Sigmoid colon (tissue), 7 donors: ENCODE data around the gene IL36G. TPM values are rescaled to one million over a fixed set of nuclear protein-coding genes. Genes with fewer than 3 reads are reported as not detected.

ENCODE experiments used
- DNase-seq: peaks from one replicate; pipeline ENCODE4 v3.0.0-alpha.2; 2019
- H3K27ac ChIP-seq, 4 donors: fragments of 200-600 bp; sonication (generic); one replicate each; pipeline ENCODE4 v1.5.1; 2016 to 2019; ENCODE audit warnings: mild to moderate bottlenecking in 1 of 4
- H3K27me3 ChIP-seq, 3 donors: fragments of 200-600 bp; sonication (generic); one replicate each; pipeline ENCODE4 v1.5.1; 2019; ENCODE audit warnings: mild to moderate bottlenecking in 1 of 3
- H3K36me3 ChIP-seq, 4 donors: fragments of 200-600 bp; sonication (generic); one replicate each; pipeline ENCODE4 v1.5.1; 2016 to 2019
- H3K4me1 ChIP-seq, 4 donors: fragments of 200-600 bp; sonication (generic); one replicate each; pipeline ENCODE4 v1.5.1; 2017 to 2019
- H3K4me3 ChIP-seq, 4 donors: fragments of 200-600 bp; sonication (generic); one replicate each; pipeline ENCODE4 v1.5.1; 2017 to 2019; ENCODE audit warnings: mild to moderate bottlenecking in 2 of 4, moderate library complexity in 1 of 4
- H3K9me3 ChIP-seq, 4 donors: fragments of 200-600 bp in 3 of 4; sonication (generic) in 3 of 4; one replicate each; pipeline versions ENCODE4 v1.5.1 to v1.6.1; 2013 to 2019
- EP300 ChIP-seq, 4 donors: sonication (generic); formaldehyde crosslinking; IDR thresholded peaks; one replicate each; pipeline ENCODE4 v1.6.1; 2017; ENCODE audit warnings: antibody characterized with exemption in 4 of 4
- POLR2A ChIP-seq, 2 donors: fragments of 450-650 bp; IDR thresholded peaks; one replicate each; pipeline ENCODE4 v1.6.1; 2016; ENCODE audit warnings: antibody characterized with exemption in 2 of 2, mild to moderate bottlenecking in 2 of 2, moderate library complexity in 2 of 2
- POLR2AphosphoS5 ChIP-seq, 4 donors: sonication (generic); formaldehyde crosslinking; IDR thresholded peaks; one replicate each; pipeline ENCODE4 v1.6.1; 2017; ENCODE audit warnings: antibody characterized with exemption in 4 of 4
- WGBS, 2 donors: extraction: QIAGEN DNeasy Blood & Tissue Kit; methylation state at CpG; one replicate each; pipeline ENCODE4 v1.1.7; 2013; 5-methylcytosine and 5-hydroxymethylcytosine counted together
- intact Hi-C: fragments of 100-400 bp; cut with DNase I; formaldehyde crosslinking; loops from one replicate; pipeline ENCODE4 v1.15.1; 2023
- polyA plus RNA-seq, 3 donors: library from polyadenylated mRNA; stranded (reverse); fragments of 200-250 nt; gene quantifications; one replicate each; pipeline ENCODE4 v1.2.3, GENCODE V29; 2013
- total RNA-seq, 4 donors: library from RNA; depleted of rRNA; stranded (reverse); fragments of >200 nt; gene quantifications; one replicate each; pipeline ENCODE4 v1.1.0, GENCODE V29; 2016
- TF ChIP-seq, protein P1 (sequence below), 4 experiments: fragments of 450-650 bp in 3 of 4; fragments of 200-600 bp in 1 of 4; IDR thresholded peaks; one replicate each; pipeline ENCODE4 v1.5.1; 2016 to 2019; ENCODE audit warnings: antibody characterized with exemption in 4 of 4, mild to moderate bottlenecking in 3 of 4, moderate library complexity in 2 of 4
- donor health status: healthy with polysubstance abuse.
- donor health status: Bipolar disorder and iron deficiency.
- donor health status: healthy.

The IL36G gene
- total and polyA plus RNA-seq, 7 donors = 0.17 TPM; not detected in 6

DNA sequence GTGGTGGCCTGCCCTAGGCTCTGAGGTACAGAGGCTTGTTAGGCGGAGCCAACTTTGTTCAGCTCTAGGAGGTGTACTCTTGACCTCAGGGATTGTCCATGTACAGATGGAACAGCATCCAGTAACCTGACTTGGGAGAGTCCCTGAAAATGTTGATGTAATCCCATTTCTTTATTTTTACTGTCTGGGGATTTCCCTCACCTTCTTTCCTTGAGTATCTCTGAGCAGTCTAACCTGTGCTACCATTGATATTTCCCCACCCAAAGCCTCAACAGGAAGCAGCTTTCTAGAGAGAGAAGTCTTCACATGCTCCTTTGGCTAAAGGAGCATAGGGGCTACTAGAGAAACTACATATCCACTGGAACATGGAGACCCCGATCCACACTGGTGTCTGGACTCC is 37.8 kb downstream of the IL36G start:
- H3K9me3 ChIP-seq = no peaks in the 10 kb centered on the region
- 90 to 91% methylated on average over 2 of the region's 2 CpGs for WGBS, 2 donors
- H3K27me3 ChIP-seq = no peaks in the 10 kb centered on the region
- intact Hi-C loops = no loop called here
- H3K4me1 ChIP-seq = no peaks in the 10 kb centered on the region
- TF ChIP-seq, protein P1, sequence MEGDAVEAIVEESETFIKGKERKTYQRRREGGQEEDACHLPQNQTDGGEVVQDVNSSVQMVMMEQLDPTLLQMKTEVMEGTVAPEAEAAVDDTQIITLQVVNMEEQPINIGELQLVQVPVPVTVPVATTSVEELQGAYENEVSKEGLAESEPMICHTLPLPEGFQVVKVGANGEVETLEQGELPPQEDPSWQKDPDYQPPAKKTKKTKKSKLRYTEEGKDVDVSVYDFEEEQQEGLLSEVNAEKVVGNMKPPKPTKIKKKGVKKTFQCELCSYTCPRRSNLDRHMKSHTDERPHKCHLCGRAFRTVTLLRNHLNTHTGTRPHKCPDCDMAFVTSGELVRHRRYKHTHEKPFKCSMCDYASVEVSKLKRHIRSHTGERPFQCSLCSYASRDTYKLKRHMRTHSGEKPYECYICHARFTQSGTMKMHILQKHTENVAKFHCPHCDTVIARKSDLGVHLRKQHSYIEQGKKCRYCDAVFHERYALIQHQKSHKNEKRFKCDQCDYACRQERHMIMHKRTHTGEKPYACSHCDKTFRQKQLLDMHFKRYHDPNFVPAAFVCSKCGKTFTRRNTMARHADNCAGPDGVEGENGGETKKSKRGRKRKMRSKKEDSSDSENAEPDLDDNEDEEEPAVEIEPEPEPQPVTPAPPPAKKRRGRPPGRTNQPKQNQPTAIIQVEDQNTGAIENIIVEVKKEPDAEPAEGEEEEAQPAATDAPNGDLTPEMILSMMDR (IDR thresholded peaks at IDR 0.05) = no peak
- no peak for TF ChIP-seq POLR2A (IDR thresholded peaks at IDR 0.05)
- TF ChIP-seq POLR2AphosphoS5 (IDR thresholded peaks at IDR 0.05) = no peak
- TF ChIP-seq EP300 (IDR thresholded peaks at IDR 0.05) = no peak
- DNase-seq = no peak
- H3K4me3 ChIP-seq = no peak overlapping the region
- no peaks in the 10 kb centered on the region for H3K36me3 ChIP-seq
- no peak overlapping the region for H3K27ac ChIP-seq

DNA sequence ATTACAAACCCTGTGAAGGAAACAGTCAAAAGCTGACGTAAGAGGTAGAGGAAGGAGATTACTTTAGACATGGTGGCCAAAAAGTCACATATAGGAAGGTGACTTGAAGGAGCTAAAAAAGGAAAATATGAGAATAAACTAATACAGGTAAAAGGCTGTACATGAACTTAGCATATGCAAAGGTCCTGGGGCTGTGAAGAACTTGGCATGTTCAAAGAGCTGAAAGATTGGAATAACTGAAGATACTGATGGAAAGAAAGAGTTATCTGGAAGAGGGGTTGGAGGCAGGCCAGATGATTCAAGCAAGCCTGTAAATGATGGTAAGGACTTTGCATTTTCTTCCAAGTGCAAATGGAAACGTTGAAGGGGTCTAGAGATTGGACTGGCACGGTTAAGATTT is 40.7 kb downstream of the IL36G start:
- intact Hi-C loops = no loop called here
- 81 to 86% methylated on average over 3 of the region's 3 CpGs for WGBS, 2 donors
- no peaks in the 10 kb centered on the region for H3K27me3 ChIP-seq
- TF ChIP-seq EP300 (IDR thresholded peaks at IDR 0.05) (no peak), POLR2AphosphoS5 (IDR thresholded peaks at IDR 0.05) (no peak), POLR2A (IDR thresholded peaks at IDR 0.05) (no peak)
- TF ChIP-seq, protein P1 (IDR thresholded peaks at IDR 0.05) = no peak
- H3K9me3 ChIP-seq = no peaks in the 10 kb centered on the region
- DNase-seq = no peak
- no peaks in the 10 kb centered on the region for H3K4me1 ChIP-seq
- no peak overlapping the region for H3K27ac ChIP-seq
- H3K4me3 ChIP-seq = no peak overlapping the region
- H3K36me3 ChIP-seq = no peaks in the 10 kb centered on the region

DNA sequence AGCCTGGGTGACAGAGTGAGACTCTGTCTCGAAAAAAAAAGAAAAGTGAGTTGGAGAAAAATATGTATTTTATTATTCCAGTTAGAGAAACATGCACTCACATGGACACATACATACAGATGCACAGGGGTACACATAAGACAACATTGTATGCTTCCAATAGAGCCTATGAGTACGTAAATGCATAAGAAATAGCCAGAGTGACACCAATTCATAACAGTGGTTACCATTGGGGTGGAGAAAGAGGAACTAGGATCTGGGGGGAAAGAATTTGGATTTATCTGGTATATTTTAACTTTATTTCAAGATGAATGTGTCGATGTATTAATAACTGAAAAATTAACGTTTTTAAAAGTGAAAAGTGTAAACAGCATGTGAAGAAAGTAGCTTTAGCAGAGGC is 43.5 kb downstream of the IL36G start:
- Histone ChIP-seq H3K27me3 (no peaks in the 10 kb centered on the region), H3K4me1 (no peaks in the 10 kb centered on the region), H3K27ac (no peak overlapping the region), H3K9me3 (no peaks in the 10 kb centered on the region), H3K4me3 (no peak overlapping the region), H3K36me3 (no peaks in the 10 kb centered on the region)
- TF ChIP-seq POLR2AphosphoS5 (IDR thresholded peaks at IDR 0.05) = no peak
- TF ChIP-seq, protein P1 (IDR thresholded peaks at IDR 0.05) = no peak
- TF ChIP-seq POLR2A (IDR thresholded peaks at IDR 0.05) = no peak
- no peak for TF ChIP-seq EP300 (IDR thresholded peaks at IDR 0.05)
- no peak for DNase-seq
- WGBS, 2 donors = 67 to 75% methylated on average over 4 of the region's 4 CpGs
- intact Hi-C loops = no loop called here

- Histone ChIP-seq H3K9me3 (no peaks in the 10 kb centered on the region), H3K27me3 (peaks cover 0 to 6% (median 0%) of the 10 kb centered on the region in 3 donors), H3K36me3 (no peaks in the 10 kb centered on the region), H3K4me3 (no peak overlapping the region), H3K27ac (no peak overlapping the region), H3K4me1 (no peaks in the 10 kb centered on the region)
- 94 to 95% methylated on average over 2 of the region's 2 CpGs for WGBS, 2 donors
- DNase-seq = no peak
- intact Hi-C loops = no loop called here
- no peak for TF ChIP-seq POLR2A (IDR thresholded peaks at IDR 0.05)
- no peak for TF ChIP-seq EP300 (IDR thresholded peaks at IDR 0.05)
- no peak for TF ChIP-seq POLR2AphosphoS5 (IDR thresholded peaks at IDR 0.05)
- TF ChIP-seq, protein P1 (IDR thresholded peaks at IDR 0.05) = no peak
Observed at GRCh38 chr2:113024764-113025163, 47.0 kb downstream of the IL36G start.

GRCh38 chr2:113025737-113026136 is 47.9 kb downstream of the IL36G start:
- TF ChIP-seq POLR2AphosphoS5 (IDR thresholded peaks at IDR 0.05) = no peak
- TF ChIP-seq, protein P1 (IDR thresholded peaks at IDR 0.05) = no peak
- TF ChIP-seq EP300 (IDR thresholded peaks at IDR 0.05) = no peak
- TF ChIP-seq POLR2A (IDR thresholded peaks at IDR 0.05) = no peak
- H3K36me3 ChIP-seq = no peaks in the 10 kb centered on the region
- 55 to 60% methylated on average over 2 of the region's 2 CpGs for WGBS, 2 donors
- intact Hi-C loops = no loop called here
- no peak overlapping the region for H3K4me3 ChIP-seq
- no peaks in the 10 kb centered on the region for H3K9me3 ChIP-seq
- no peak overlapping the region for H3K27ac ChIP-seq
- H3K27me3 ChIP-seq = peaks cover 0 to 6% (median 0%) of the 10 kb centered on the region in 3 donors
- DNase-seq = no peak
- H3K4me1 ChIP-seq = no peaks in the 10 kb centered on the region
